Epithelial cell of proximal tubule (primary cell): Measurements from ENCODE around the gene FKBP8. TPM values are rescaled to one million over a fixed set of nuclear protein-coding genes. Genes with fewer than 3 reads are reported as not detected.

Source experiments
- DNase-seq: peaks from one replicate; pipeline ENCODE4 v3.0.0-alpha.2; 2011; ENCODE audit warnings: low read depth
- H3K4me3 ChIP-seq: 2 replicates; pipeline ENCODE4 v1.5.1; 2011; ENCODE audit warnings: low read depth, mild to moderate bottlenecking, low read length
- CTCF ChIP-seq: conservative IDR thresholded peaks from 2 replicates; pipeline ENCODE4 v1.5.1; 2012; ENCODE audit warnings: low read depth, mild to moderate bottlenecking, low read length
- total RNA-seq: library from RNA; depleted of rRNA; stranded (reverse); fragments of >200 nt; gene quantifications from 2 replicates; pipeline ENCODE4 v1.2.3, GENCODE V29; 2015

The FKBP8 gene
- total RNA-seq, 1 donor from 2014 or later: 315 TPM

GRCh38 chr19:18488403-18488723, 55.0 kb downstream of the FKBP8 start:
- no peak for DNase-seq
- H3K4me3 ChIP-seq: no peak overlapping the region

GRCh38 chr19:18487576-18488402, 55.6 kb downstream of the FKBP8 start:
- H3K4me3 ChIP-seq: no peak overlapping the region
- DNase-seq: no peak
- no peak for TF ChIP-seq CTCF

More at GRCh38 chr19:18488403-18488723, 55.0 kb downstream of the FKBP8 start:
- TF ChIP-seq CTCF: peak; percentile 48

- no peak for DNase-seq
- H3K4me3 ChIP-seq: no peak overlapping the region
- no peak for TF ChIP-seq CTCF
Observed at GRCh38 chr19:18486746-18487145, 56.6 kb downstream of the FKBP8 start.

GRCh38 chr19:18484992-18485391, 58.4 kb downstream of the FKBP8 start:
- H3K4me3 ChIP-seq: no peak overlapping the region
- DNase-seq: no peak
- TF ChIP-seq CTCF: peak; percentile 4

GRCh38 chr19:18483119-18483890, 60.1 kb downstream of the FKBP8 start:
- no peak for DNase-seq
- no peak for TF ChIP-seq CTCF
- no peak overlapping the region for H3K4me3 ChIP-seq

Other genes with a start within 250 kb of the FKBP8 start
- 490 and 620 TPM in 2 replicates for gene LSM4, start 220.5 kb downstream of the FKBP8 start, total RNA-seq
- gene PGPEP1, start 203.0 kb downstream of the FKBP8 start, total RNA-seq: 5.4 and 7.5 TPM in 2 replicates
- 76.3 and 262 TPM in 2 replicates for gene GDF15, start 157.4 kb downstream of the FKBP8 start, total RNA-seq
- 0.06 TPM in 1 of 2 replicates, not detected in the other for gene LRRC25, start 146.0 kb downstream of the FKBP8 start, total RNA-seq
- 119 and 171 TPM in 2 replicates for gene SSBP4, start 124.2 kb downstream of the FKBP8 start, total RNA-seq
- 88.7 and 115 TPM in 2 replicates for gene ISYNA1, start 105.4 kb downstream of the FKBP8 start, total RNA-seq
- 7.6 and 10.9 TPM in 2 replicates for gene ELL, start 21.5 kb downstream of the FKBP8 start, total RNA-seq
- gene KXD1, start 14.3 kb upstream of the FKBP8 start, total RNA-seq: 128 and 207 TPM in 2 replicates
- gene UBA52, start 28.3 kb upstream of the FKBP8 start, total RNA-seq: 1,133 and 1,698 TPM in 2 replicates
- 141 and 167 TPM in 2 replicates for gene REX1BD, start 45.2 kb upstream of the FKBP8 start, total RNA-seq
- 0.58 TPM in 1 of 2 replicates, not detected in the other for gene CRLF1, start 63.2 kb upstream of the FKBP8 start, total RNA-seq
- 0.23 TPM in 1 of 2 replicates, not detected in the other for gene TMEM59L, start 69.3 kb upstream of the FKBP8 start, total RNA-seq
- gene KLHL26, start 93.5 kb upstream of the FKBP8 start, total RNA-seq: 5.1 and 16.5 TPM in 2 replicates
- gene CRTC1, start 140.1 kb upstream of the FKBP8 start, total RNA-seq: 1.3 and 3.0 TPM in 2 replicates
- gene COMP, start 247.7 kb upstream of the FKBP8 start, total RNA-seq: not detected in 2 replicates